ENCODE data around the gene ZBTB40.

ZBTB40 gene

GRCh38 chr1:22426781-22427180, 24.9 kb upstream of the ZBTB40 start:
- no peak for DNase-seq (ENCODE audit: low spot score)

GRCh38 chr1:22428672-22429071, 23.0 kb upstream of the ZBTB40 start:
- peak; percentile 67 for DNase-seq (ENCODE audit: low spot score)

GRCh38 chr1:22431965-22432364, 19.7 kb upstream of the ZBTB40 start:
- no peak for DNase-seq (ENCODE audit: low spot score)

GRCh38 chr1:22434717-22435116, 16.9 kb upstream of the ZBTB40 start:
- DNase-seq (ENCODE audit: low spot score), result no peak

- DNase-seq (ENCODE audit: low spot score), result no peak
Measured at GRCh38 chr1:22436948-22437347, 14.7 kb upstream of the ZBTB40 start.

- no peak for DNase-seq (ENCODE audit: low spot score)
Measured at GRCh38 chr1:22437573-22437972, 14.1 kb upstream of the ZBTB40 start.

- DNase-seq (ENCODE audit: low spot score), result no peak
Measured at GRCh38 chr1:22440582-22440981, 11.1 kb upstream of the ZBTB40 start.

- no peak for DNase-seq (ENCODE audit: low spot score)
Measured at GRCh38 chr1:22442212-22442894, 9.3 kb upstream of the ZBTB40 start.

- DNase-seq (ENCODE audit: low spot score), result no peak
Measured at GRCh38 chr1:22443332-22443731, 8.3 kb upstream of the ZBTB40 start.

GRCh38 chr1:22444856-22445255, 6.8 kb upstream of the ZBTB40 start:
- DNase-seq (ENCODE audit: low spot score), result no peak

GRCh38 chr1:22447621-22448111, 4.0 kb upstream of the ZBTB40 start:
- DNase-seq (ENCODE audit: low spot score), result peak; percentile 91

- DNase-seq (ENCODE audit: low spot score), result no peak
Measured at GRCh38 chr1:22449636-22450035, 2.0 kb upstream of the ZBTB40 start.

GRCh38 chr1:22450351-22451021, 1.2 kb upstream of the ZBTB40 start:
- no peak for DNase-seq (ENCODE audit: low spot score)

GRCh38 chr1:22452481-22452957, 868 bp downstream of the ZBTB40 start:
- DNase-seq (ENCODE audit: low spot score), result peak; percentile 55

GRCh38 chr1:22453181-22453580, 1.5 kb downstream of the ZBTB40 start:
- DNase-seq (ENCODE audit: low spot score), result no peak

GRCh38 chr1:22454476-22455056, 2.9 kb downstream of the ZBTB40 start:
- DNase-seq (ENCODE audit: low spot score), result no peak

GRCh38 chr1:22457345-22457744, 5.7 kb downstream of the ZBTB40 start:
- DNase-seq (ENCODE audit: low spot score), result peak; percentile 22

GRCh38 chr1:22457836-22458235, 6.2 kb downstream of the ZBTB40 start:
- DNase-seq (ENCODE audit: low spot score), result no peak

- no peak for DNase-seq (ENCODE audit: low spot score)
Measured at GRCh38 chr1:22461100-22461499, 9.4 kb downstream of the ZBTB40 start.

- no peak for DNase-seq (ENCODE audit: low spot score)
Measured at GRCh38 chr1:22461678-22462527, 10.3 kb downstream of the ZBTB40 start.

GRCh38 chr1:22462928-22463327, 11.3 kb downstream of the ZBTB40 start:
- DNase-seq (ENCODE audit: low spot score), result no peak

GRCh38 chr1:22465015-22465565, 13.4 kb downstream of the ZBTB40 start:
- DNase-seq (ENCODE audit: low spot score), result no peak

All from AG20443 (cell line).